Caco-2 (cell line): Measurements from ENCODE around the gene PI16. TPM values are rescaled to one million over a fixed set of nuclear protein-coding genes. Genes with fewer than 3 reads are reported as not detected.

Source experiments
- BruUV-seq: library from RNA; stranded (reverse); fragments of 400-500 nt; replicated peaks from 2 replicates; lab custom pipeline; 2021; lab: Mats Ljungman, UMichigan
- CTCF ChIA-PET: fragments of 300-600 bp; sonication (Branson Sonifier 250); formaldehyde crosslinking; loops from one replicate; lab custom pipeline; 2022; ENCODE audit warnings: antibody characterized with exemption; lab: Charles Lee
- POLR2A ChIA-PET: fragments of 300-600 bp; sonication (Branson Sonifier 250); formaldehyde crosslinking; loops from one replicate; lab custom pipeline; 2022; ENCODE audit warnings: antibody characterized with exemption; lab: Charles Lee
- DNase-seq, 2 experiments: peaks; one replicate each; pipeline versions ENCODE4 v3.0.0 to v3.0.0-alpha.2; 2020 to 2022
- H3K27me3 ChIP-seq: replicated peaks from 2 replicates; pipeline ENCODE4 v1.6.0; 2011; ENCODE audit warnings: low read length; ENCODE audit not compliant: control insufficient read depth, insufficient read depth
- H3K36me3 ChIP-seq: 2 replicates; pipeline ENCODE4 v1.5.1; 2011; ENCODE audit warnings: low read length; ENCODE audit not compliant: control insufficient read depth, insufficient read depth
- H3K4me1 ChIP-seq: fragments of 250-450 bp; sonication (Bioruptor Pico); 2 replicates; pipeline ENCODE4 v1.5.1; 2020; ENCODE audit warnings: mild to moderate bottlenecking
- H3K4me3 ChIP-seq: 2 replicates; pipeline ENCODE4 v1.5.1; 2011; ENCODE audit warnings: low read depth, mild to moderate bottlenecking, control low read depth, low read length
- H3K9me3 ChIP-seq: fragments of 250-450 bp; sonication (Bioruptor Pico); 2 replicates; pipeline ENCODE4 v1.5.1; 2020; ENCODE audit warnings: mild to moderate bottlenecking, moderate library complexity
- H3K27ac Mint-ChIP-seq: one replicate; pipeline ENCODE4 v1.8.0; 2022; ENCODE audit warnings: mixed read lengths; ENCODE audit not compliant: unreplicated experiment
- H3K27me3 Mint-ChIP-seq: one replicate; pipeline ENCODE4 v1.8.0; 2022; ENCODE audit warnings: mixed read lengths; ENCODE audit not compliant: insufficient read depth, unreplicated experiment
- H3K36me3 Mint-ChIP-seq: one replicate; pipeline ENCODE4 v1.8.0; 2022; ENCODE audit warnings: mild to moderate bottlenecking, mixed read lengths; ENCODE audit not compliant: insufficient read depth, unreplicated experiment
- H3K4me1 Mint-ChIP-seq: one replicate; pipeline ENCODE4 v1.8.0; 2022; ENCODE audit warnings: low read depth, mixed read lengths; ENCODE audit not compliant: unreplicated experiment
- H3K4me3 Mint-ChIP-seq: one replicate; pipeline ENCODE4 v1.8.0; 2022; ENCODE audit warnings: mild to moderate bottlenecking, moderate library complexity, mixed read lengths; ENCODE audit not compliant: unreplicated experiment
- H3K9me3 Mint-ChIP-seq: one replicate; pipeline ENCODE4 v1.8.0; 2022; ENCODE audit warnings: mixed read lengths; ENCODE audit not compliant: unreplicated experiment
- CTCF ChIP-seq, 2 experiments: fragments of 200-600 bp in 1 of 2; IDR thresholded peaks; 1 replicate in 1 of 2; 2 replicates in 1 of 2; pipeline versions ENCODE4 v1.5.1 to v1.8.0; 2011 to 2022; ENCODE audit warnings: antibody characterized with exemption in 1 of 2, control low read depth in 1 of 2, inconsistent platforms in 1 of 2, low read depth in 1 of 2, low read length in 1 of 2, mild to moderate bottlenecking in 1 of 2, moderate library complexity in 1 of 2; ENCODE audit not compliant: insufficient read depth in 1 of 2, severe bottlenecking in 1 of 2, unreplicated experiment in 1 of 2
- intact Hi-C: fragments of 100-400 bp; cut with micrococcal nuclease; formaldehyde crosslinking; loops from one replicate; pipeline ENCODE4 v1.10.0; 2022; ENCODE audit not compliant: unreplicated experiment
- total RNA-seq: library from RNA; stranded (reverse); gene quantifications from 2 replicates; pipeline ENCODE4 v1.2.3, GENCODE V29; 2022

The PI16 gene
- total RNA-seq, 1 experiment from 2014 or later: not detected

DNA sequence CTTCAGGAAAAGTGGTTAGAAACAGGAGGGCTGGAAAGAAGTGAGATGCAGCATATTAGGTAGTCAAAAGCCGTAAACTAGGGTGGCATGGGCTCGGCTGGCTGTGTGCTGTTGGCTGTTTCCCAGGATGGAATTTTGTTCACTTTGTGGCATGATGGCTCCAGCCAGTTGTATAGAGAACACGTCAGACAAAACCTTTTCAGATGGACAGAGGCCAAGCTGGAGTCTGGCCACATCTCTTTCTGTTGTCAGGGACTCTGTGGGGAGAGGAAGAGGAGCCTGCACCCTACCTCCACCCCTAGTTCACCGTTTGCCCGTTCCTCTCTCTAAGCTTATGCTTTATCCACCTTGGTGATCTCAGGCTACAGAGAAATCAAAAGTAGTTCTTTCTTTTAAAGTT lies 46.8 kb upstream of the PI16 start:
- no TSS peak for BruUV-seq
- H3K9me3 ChIP-seq: no peaks in the 10 kb centered on the region
- Mint-ChIP-seq H3K36me3 (no peaks in the 10 kb centered on the region), H3K9me3 (no peaks in the 10 kb centered on the region), H3K27ac (no peak overlapping the region), H3K27me3 (no peaks in the 10 kb centered on the region), H3K4me3 (no peak overlapping the region), H3K4me1 (no peaks in the 10 kb centered on the region)
- H3K4me1 ChIP-seq: no peaks in the 10 kb centered on the region
- POLR2A ChIA-PET: no interaction called here
- intact Hi-C loops: no loop called here
- TF ChIP-seq CTCF (IDR thresholded peaks at IDR 0.05; ENCODE audit: insufficient read depth in 1 of 2, low read depth in 1 of 2, low read length in 1 of 2, severe bottlenecking in 1 of 2, unreplicated experiment in 1 of 2): no peak
- no peak for DNase-seq
- no peak overlapping the region for H3K4me3 ChIP-seq
- H3K27me3 ChIP-seq: no peaks in the 10 kb centered on the region
- CTCF ChIA-PET: interaction anchor here (0.6 kb wide), 1 partner anchor 229 kb away, joined by 3 read pairs; no protein-coding TSS in a partner anchor
- H3K36me3 ChIP-seq: no peaks in the 10 kb centered on the region; the same call in 1 of the 2 replicates

DNA sequence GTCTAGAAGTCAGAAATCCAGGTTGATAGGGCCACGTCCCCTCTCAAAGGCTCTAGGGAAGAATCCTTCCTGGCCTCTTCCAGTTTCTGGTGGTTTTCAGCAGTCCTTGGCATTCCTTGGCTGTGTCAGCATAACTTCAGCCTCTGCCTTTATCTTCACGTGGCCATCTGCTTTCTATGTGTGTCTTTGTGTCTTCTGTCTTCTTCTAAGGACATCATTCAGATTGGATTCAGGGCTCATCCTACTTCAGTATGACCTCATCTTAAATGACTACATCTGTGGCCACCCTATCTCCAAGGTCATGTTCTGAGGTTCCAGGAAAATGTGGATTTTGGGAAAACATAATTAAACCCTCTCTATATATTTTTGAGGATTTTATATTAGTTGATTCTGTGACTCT lies 45.8 kb upstream of the PI16 start:
- H3K9me3 ChIP-seq: no peaks in the 10 kb centered on the region
- Mint-ChIP-seq H3K27me3 (no peaks in the 10 kb centered on the region), H3K4me1 (no peaks in the 10 kb centered on the region), H3K27ac (no peak overlapping the region), H3K9me3 (no peaks in the 10 kb centered on the region), H3K4me3 (no peak overlapping the region), H3K36me3 (no peaks in the 10 kb centered on the region)
- TF ChIP-seq CTCF (IDR thresholded peaks at IDR 0.05; ENCODE audit: insufficient read depth in 1 of 2, low read depth in 1 of 2, low read length in 1 of 2, severe bottlenecking in 1 of 2, unreplicated experiment in 1 of 2): no peak
- H3K4me3 ChIP-seq: no peak overlapping the region
- BruUV-seq: no TSS peak
- ChIA-PET CTCF (no interaction called here), POLR2A (no interaction called here)
- no peak for DNase-seq
- intact Hi-C loops: no loop called here
- H3K36me3 ChIP-seq: no peaks in the 10 kb centered on the region; the same call in 1 of the 2 replicates
- H3K27me3 ChIP-seq: no peaks in the 10 kb centered on the region
- peaks cover 5% of the 10 kb centered on the region for H3K4me1 ChIP-seq

- Mint-ChIP-seq H3K27ac (no peak overlapping the region), H3K27me3 (no peaks in the 10 kb centered on the region), H3K4me3 (no peak overlapping the region), H3K9me3 (no peaks in the 10 kb centered on the region), H3K4me1 (peaks cover 7% of the 10 kb centered on the region), H3K36me3 (no peaks in the 10 kb centered on the region)
- intact Hi-C loops: loop anchor here (10.0 kb wide), 1 partner anchor 293 kb away; no protein-coding TSS in a partner anchor
- Histone ChIP-seq H3K36me3 (no peaks in the 10 kb centered on the region; the same call in 1 of the 2 replicates), H3K4me1 (peaks cover 16% of the 10 kb centered on the region), H3K4me3 (no peak overlapping the region), H3K9me3 (no peaks in the 10 kb centered on the region), H3K27me3 (no peaks in the 10 kb centered on the region)
- TF ChIP-seq CTCF (IDR thresholded peaks at IDR 0.05; ENCODE audit: insufficient read depth in 1 of 2, low read depth in 1 of 2, low read length in 1 of 2, severe bottlenecking in 1 of 2, unreplicated experiment in 1 of 2): no peak
- ChIA-PET POLR2A (no interaction called here), CTCF (interaction anchor here (0.6 kb wide), 1 partner anchor 154 kb away, joined by 4 read pairs; no protein-coding TSS in a partner anchor)
- no TSS peak for BruUV-seq
- DNase-seq: no peak
Observed at GRCh38 chr6:36912030-36912454, 42.5 kb upstream of the PI16 start.
